ENCODE data around the gene CRADD.

DNA sequence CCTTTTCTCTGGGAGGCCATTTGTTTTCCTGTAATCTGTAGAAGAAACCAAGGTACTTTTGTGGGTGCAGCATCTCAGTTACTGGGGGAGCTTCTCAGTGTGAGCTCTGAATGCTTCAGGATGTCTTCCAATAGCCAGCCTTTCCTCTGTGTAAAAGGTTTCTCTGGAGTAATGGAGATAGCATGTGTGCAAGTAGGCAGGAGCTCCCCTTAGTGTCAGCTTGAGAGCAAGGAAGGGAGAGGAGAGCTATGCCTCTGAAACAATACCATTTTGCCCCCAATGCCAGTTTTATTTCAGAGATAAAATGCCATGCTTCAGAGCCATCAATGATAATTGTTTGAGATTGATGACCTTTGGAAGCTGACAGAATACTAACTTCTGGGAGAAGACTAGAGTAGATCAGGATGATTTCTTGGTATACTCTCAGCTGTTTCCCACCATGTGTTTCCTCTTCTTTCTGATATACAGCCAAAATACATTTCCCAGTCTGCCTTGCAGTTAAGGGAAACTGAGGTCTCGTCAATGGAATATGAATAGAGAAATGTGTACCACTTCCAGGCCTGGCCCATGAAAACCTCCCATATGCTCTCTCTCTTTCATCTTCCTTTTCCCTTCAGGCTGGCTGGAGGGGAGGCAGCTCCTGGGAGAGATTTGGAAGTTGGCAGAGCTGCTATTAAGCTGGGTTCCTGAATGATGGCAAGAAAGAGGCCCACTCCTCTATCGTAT is 125.7 kb downstream of the CRADD start:
- TF ChIP-seq, protein P1, sequence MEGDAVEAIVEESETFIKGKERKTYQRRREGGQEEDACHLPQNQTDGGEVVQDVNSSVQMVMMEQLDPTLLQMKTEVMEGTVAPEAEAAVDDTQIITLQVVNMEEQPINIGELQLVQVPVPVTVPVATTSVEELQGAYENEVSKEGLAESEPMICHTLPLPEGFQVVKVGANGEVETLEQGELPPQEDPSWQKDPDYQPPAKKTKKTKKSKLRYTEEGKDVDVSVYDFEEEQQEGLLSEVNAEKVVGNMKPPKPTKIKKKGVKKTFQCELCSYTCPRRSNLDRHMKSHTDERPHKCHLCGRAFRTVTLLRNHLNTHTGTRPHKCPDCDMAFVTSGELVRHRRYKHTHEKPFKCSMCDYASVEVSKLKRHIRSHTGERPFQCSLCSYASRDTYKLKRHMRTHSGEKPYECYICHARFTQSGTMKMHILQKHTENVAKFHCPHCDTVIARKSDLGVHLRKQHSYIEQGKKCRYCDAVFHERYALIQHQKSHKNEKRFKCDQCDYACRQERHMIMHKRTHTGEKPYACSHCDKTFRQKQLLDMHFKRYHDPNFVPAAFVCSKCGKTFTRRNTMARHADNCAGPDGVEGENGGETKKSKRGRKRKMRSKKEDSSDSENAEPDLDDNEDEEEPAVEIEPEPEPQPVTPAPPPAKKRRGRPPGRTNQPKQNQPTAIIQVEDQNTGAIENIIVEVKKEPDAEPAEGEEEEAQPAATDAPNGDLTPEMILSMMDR (IDR thresholded peaks at IDR 0.05) = peak in 1 of 6 experiments; percentile 16
- TF ChIP-seq POLR2A (IDR thresholded peaks at IDR 0.05) = no peak

Measured in thyroid gland (tissue), 4 donors.